GM19397 (cell line): ENCODE measurements around the gene LCE3A.

ENCODE experiments used
- ATAC-seq: cut with Tn5 transposase; IDR thresholded peaks from one replicate; pipeline ENCODE4 v1.9.1; 2021; ENCODE audit warnings: mild to moderate bottlenecking, moderate library complexity; ENCODE audit not compliant: unreplicated experiment

LCE3A gene

DNA sequence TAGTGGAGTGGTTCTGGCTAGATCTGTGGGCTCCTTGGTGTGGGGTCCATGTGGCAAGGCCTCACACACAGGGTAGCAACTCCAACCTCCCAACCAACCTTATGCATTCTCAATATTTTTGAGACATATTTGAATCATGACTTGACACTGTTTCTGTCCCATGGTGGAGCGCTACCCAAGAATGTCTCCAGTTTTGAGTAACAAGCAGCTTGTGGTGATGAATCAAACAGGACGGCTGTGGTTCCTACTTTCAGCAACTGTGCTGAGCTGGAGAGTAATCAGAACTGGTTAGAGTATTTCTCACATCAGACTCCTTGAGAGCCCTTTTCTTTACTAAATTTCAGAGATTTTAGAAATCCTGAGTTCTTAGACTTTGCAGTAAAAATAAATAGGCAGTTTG is 45.7 kb downstream of the LCE3A start:
- no peak for ATAC-seq
